ENCODE results near the gene CRLF1.

The CRLF1 gene

GRCh38 chr19:18636183-18636968, 29.8 kb upstream of the CRLF1 start (continued):
- TF ChIP-seq ZNF785 (tag by site-specific recombination; IDR thresholded peaks at IDR 0.05) (0 out of 2 replicates have a peak, but pooled peaks have one; percentile 36), PBX3 (CRISPR knock-in tag; IDR thresholded peaks at IDR 0.05) (no peak), CTCF (tag by site-specific recombination; IDR thresholded peaks at IDR 0.05) (no peak), ZNF24 (tag by site-specific recombination; IDR thresholded peaks at IDR 0.05) (no peak), ZNF311 (tag by site-specific recombination; IDR thresholded peaks at IDR 0.05; ENCODE audit: borderline replicate concordance) (no peak), SP2 (tag by site-specific recombination; IDR thresholded peaks at IDR 0.05) (peak; percentile 98), ZNF660 (tag by site-specific recombination; IDR thresholded peaks at IDR 0.05) (no peak), REPIN1 (tag by site-specific recombination; IDR thresholded peaks at IDR 0.05; ENCODE audit: low read depth) (no peak), ZNF518A (tag by site-specific recombination; conservative IDR thresholded peaks at IDR 0.05; ENCODE audit: low read depth) (no peak), PRDM4 (tag by site-specific recombination; IDR thresholded peaks at IDR 0.05) (no peak), ZNF501 (tag by site-specific recombination; IDR thresholded peaks at IDR 0.05) (no peak), ZNF692 (tag by site-specific recombination; IDR thresholded peaks at IDR 0.05) (no peak), ZNF248 (tag by site-specific recombination; IDR thresholded peaks at IDR 0.05) (no peak), HOXA7 (CRISPR knock-in tag; IDR thresholded peaks at IDR 0.05; ENCODE audit: borderline replicate concordance) (no peak), ZNF266 (tag by site-specific recombination; IDR thresholded peaks at IDR 0.05; ENCODE audit: low read depth) (no peak), KLF10 (tag by site-specific recombination; IDR thresholded peaks at IDR 0.05) (peak; percentile 92), ZNF596 (tag by site-specific recombination; IDR thresholded peaks at IDR 0.05) (no peak), ZNF362 (tag by site-specific recombination; IDR thresholded peaks at IDR 0.05) (no peak), ZNF639 (tag by site-specific recombination; IDR thresholded peaks at IDR 0.05) (no peak), SP3 (tag by site-specific recombination; IDR thresholded peaks at IDR 0.05) (peak; percentile 99), ZNF585B (tag by site-specific recombination; IDR thresholded peaks at IDR 0.05) (no peak), ZNF202 (tag by site-specific recombination; IDR thresholded peaks at IDR 0.05; ENCODE audit: borderline replicate concordance) (no peak), KLF16 (tag by site-specific recombination; IDR thresholded peaks at IDR 0.05) (peak; percentile 66; the same call in 1 of the 2 replicates), IKZF3 (tag by site-specific recombination; IDR thresholded peaks at IDR 0.05) (no peak), ZNF830 (tag by site-specific recombination; IDR thresholded peaks at IDR 0.05; ENCODE audit: low read depth) (no peak)
